Activated naive CD4-positive, alpha-beta T cell treated with anti-CD3 and anti-CD28 coated beads for 36 hours (primary cell): ENCODE measurements around the gene PLA2R1. TPM values are rescaled to one million over a fixed set of nuclear protein-coding genes. Genes with fewer than 3 reads are reported as not detected.
"Not testable (repeated sequence)": the region's sequence is repeated elsewhere in the genome, so short reads cannot be mapped to it uniquely, and the experiment has no call there.

ENCODE experiments used
- CTCF ChIA-PET: fragments of 350-600 bp; sonication (Branson Sonifier 250); formaldehyde crosslinking; loops from one replicate; lab custom pipeline; 2021; ENCODE audit warnings: antibody characterized with exemption; lab: Charles Lee
- DNase-seq: peaks from one replicate; pipeline ENCODE4 v3.0.0-alpha.2; 2020
- H3K27ac Mint-ChIP-seq: one replicate; pipeline ENCODE4 v1.8.0; 2021; ENCODE audit warnings: mild to moderate bottlenecking, mixed read lengths
- H3K27me3 Mint-ChIP-seq: one replicate; pipeline ENCODE4 v1.8.0; 2021; ENCODE audit warnings: low read depth, mixed read lengths
- H3K36me3 Mint-ChIP-seq: one replicate; pipeline ENCODE4 v1.8.0; 2021; ENCODE audit warnings: low read depth, mixed read lengths
- H3K4me1 Mint-ChIP-seq: one replicate; pipeline ENCODE4 v1.8.0; 2021; ENCODE audit warnings: low read depth, mixed read lengths
- H3K4me3 Mint-ChIP-seq: one replicate; pipeline ENCODE4 v1.8.0; 2021; ENCODE audit warnings: mild to moderate bottlenecking, moderate library complexity, mixed read lengths
- H3K9me3 Mint-ChIP-seq: one replicate; pipeline ENCODE4 v1.8.0; 2021; ENCODE audit warnings: mixed read lengths
- intact Hi-C: fragments of 100-400 bp; cut with micrococcal nuclease; formaldehyde crosslinking; loops from one replicate; pipeline ENCODE4 v1.15.1; 2023
- total RNA-seq, 2 experiments: library from RNA; stranded (reverse); gene quantifications; one replicate each; pipeline ENCODE4 v1.2.3, GENCODE V29; 2021

PLA2R1 gene
- total RNA-seq, 2 experiments from 2014 or later: not detected

DNA sequence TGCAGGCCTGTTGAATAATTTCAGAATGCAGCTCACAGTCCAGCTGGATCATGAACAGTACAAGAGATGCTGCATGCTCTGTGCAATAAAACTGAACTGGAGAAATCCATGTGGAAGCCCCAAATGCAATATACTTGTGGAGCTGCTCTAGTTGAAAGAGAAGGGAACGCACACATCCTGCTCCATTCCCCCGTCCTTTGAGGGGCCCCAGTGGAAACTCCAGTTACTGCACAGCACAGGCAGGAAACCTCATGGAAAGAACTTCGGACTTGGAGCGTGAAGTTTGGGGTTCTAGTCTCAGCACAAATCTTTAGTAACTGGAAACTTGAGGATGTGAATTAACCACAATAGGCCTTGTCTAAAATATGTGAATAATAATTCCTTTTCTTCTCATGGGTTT is 73.2 kb downstream of the PLA2R1 start:
- Mint-ChIP-seq H3K4me1 (no peaks in the 10 kb centered on the region), H3K27ac (no peak overlapping the region), H3K9me3 (no peaks in the 10 kb centered on the region), H3K27me3 (peaks cover 26% of the 10 kb centered on the region), H3K36me3 (no peaks in the 10 kb centered on the region), H3K4me3 (no peak overlapping the region)
- CTCF ChIA-PET: interaction anchor here (1.3 kb wide), 1 partner anchor 8 kb away, joined by 3 read pairs; no protein-coding TSS in a partner anchor
- no peak for DNase-seq
- intact Hi-C loops: no loop called here

DNA sequence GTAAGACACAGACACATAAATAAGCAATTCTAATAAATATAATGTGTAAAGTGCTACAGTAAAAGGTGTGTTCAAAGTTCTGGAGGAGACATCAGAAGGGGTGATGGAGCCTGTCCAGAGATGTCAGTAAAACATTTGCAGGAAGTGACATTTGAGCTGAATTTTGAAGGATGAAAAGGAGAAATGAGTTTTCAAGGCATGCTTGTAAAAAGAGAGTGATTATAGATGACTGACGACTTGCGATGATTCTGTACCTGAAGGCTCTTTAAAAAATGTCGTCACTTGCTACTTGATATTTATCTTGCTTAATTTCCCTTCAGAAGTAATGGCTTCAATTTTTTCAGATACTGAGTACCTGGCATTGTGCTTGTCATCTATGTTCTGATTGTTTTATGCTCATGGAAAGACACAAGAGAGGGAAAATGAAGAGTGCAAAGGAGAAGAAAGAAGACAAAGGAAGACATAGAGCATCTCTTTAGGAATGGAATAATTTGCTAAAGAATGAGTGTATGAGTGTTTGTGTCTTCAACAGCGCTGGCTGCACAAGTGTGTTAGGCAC is 73.9 kb downstream of the PLA2R1 start:
- no peak for DNase-seq
- H3K27me3 Mint-ChIP-seq: peaks cover 21% of the 10 kb centered on the region
- H3K4me3 Mint-ChIP-seq: no peak overlapping the region
- CTCF ChIA-PET: interaction anchor here (1.3 kb wide), 1 partner anchor 9 kb away, joined by 3 read pairs; no protein-coding TSS in a partner anchor
- H3K27ac Mint-ChIP-seq: no peak overlapping the region
- no peaks in the 10 kb centered on the region for H3K36me3 Mint-ChIP-seq
- H3K9me3 Mint-ChIP-seq: no peaks in the 10 kb centered on the region
- no peaks in the 10 kb centered on the region for H3K4me1 Mint-ChIP-seq
- intact Hi-C loops: no loop called here

DNA sequence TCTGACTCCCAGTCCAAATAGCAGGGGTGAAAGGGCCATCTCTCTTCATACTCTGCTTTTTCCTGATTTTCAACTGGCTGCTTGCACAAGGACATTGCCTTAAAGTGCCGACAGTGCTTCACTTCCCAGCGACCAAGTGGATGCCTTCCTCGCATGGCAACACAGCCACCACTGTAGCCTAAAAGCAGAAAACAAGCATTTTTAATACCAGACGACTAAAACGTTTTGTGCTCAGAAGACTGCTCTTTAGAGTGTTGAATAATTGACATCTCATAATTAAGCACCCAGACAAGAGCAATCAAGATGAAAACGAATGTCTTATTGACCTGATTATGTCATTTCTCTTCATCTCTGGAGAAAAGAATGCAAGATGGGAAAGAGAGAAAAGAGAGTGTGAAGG is 75.2 kb downstream of the PLA2R1 start:
- H3K4me1 Mint-ChIP-seq: no peaks in the 10 kb centered on the region
- H3K27me3 Mint-ChIP-seq: peaks cover 27% of the 10 kb centered on the region
- no peaks in the 10 kb centered on the region for H3K36me3 Mint-ChIP-seq
- no peak overlapping the region for H3K4me3 Mint-ChIP-seq
- intact Hi-C loops: no loop called here
- DNase-seq: no peak
- H3K27ac Mint-ChIP-seq: no peak overlapping the region
- H3K9me3 Mint-ChIP-seq: no peaks in the 10 kb centered on the region
- CTCF ChIA-PET: no interaction called here

DNA sequence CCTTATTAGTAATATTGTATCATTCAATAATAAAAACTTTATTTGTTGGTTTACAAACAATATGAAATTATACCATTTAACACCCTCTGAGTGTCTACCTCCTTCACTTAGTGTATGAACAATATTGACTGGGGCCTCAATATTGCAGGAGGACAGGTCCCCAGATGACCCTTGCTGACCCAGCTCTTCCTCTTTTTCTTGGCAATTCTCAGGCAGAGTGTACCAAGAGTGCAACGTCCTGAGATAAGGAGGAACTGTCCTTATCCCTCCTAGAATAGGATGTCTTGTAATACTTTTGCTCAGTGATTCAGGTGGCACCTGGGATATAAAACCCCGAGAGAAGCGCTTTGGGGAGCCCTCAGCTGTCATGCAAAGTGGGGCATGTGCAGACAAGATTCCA is 76.8 kb downstream of the PLA2R1 start:
- no peak for DNase-seq
- Mint-ChIP-seq H3K9me3 (no peaks in the 10 kb centered on the region), H3K27ac (no peak overlapping the region), H3K4me1 (no peaks in the 10 kb centered on the region), H3K27me3 (peaks cover 27% of the 10 kb centered on the region), H3K36me3 (no peaks in the 10 kb centered on the region), H3K4me3 (no peak overlapping the region)
- CTCF ChIA-PET: interaction anchor here (0.6 kb wide), 1 partner anchor 979 kb away, joined by 3 read pairs; no protein-coding TSS in a partner anchor
- intact Hi-C loops: no loop called here

DNA sequence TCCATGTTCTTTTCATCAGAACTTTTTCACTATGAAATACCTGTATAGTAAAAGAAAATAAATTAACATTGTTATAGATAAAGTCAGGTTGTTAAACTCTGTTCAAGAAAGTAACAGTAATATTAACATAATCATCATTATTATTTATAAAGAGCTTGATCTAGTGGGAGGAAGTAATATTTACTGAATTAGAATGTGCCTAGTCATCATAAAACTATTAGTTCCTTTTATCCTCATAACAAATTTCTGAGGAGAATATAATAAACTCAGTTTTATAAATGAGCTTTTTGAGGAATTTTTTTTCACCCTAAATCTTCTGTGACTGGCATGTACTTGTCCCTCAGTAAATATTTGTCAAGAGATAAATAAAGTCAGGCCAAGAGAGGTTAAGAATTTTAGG is 78.4 kb downstream of the PLA2R1 start:
- intact Hi-C loops: no loop called here
- H3K4me1 Mint-ChIP-seq: no peaks in the 10 kb centered on the region
- peaks cover 29% of the 10 kb centered on the region for H3K27me3 Mint-ChIP-seq

DNA sequence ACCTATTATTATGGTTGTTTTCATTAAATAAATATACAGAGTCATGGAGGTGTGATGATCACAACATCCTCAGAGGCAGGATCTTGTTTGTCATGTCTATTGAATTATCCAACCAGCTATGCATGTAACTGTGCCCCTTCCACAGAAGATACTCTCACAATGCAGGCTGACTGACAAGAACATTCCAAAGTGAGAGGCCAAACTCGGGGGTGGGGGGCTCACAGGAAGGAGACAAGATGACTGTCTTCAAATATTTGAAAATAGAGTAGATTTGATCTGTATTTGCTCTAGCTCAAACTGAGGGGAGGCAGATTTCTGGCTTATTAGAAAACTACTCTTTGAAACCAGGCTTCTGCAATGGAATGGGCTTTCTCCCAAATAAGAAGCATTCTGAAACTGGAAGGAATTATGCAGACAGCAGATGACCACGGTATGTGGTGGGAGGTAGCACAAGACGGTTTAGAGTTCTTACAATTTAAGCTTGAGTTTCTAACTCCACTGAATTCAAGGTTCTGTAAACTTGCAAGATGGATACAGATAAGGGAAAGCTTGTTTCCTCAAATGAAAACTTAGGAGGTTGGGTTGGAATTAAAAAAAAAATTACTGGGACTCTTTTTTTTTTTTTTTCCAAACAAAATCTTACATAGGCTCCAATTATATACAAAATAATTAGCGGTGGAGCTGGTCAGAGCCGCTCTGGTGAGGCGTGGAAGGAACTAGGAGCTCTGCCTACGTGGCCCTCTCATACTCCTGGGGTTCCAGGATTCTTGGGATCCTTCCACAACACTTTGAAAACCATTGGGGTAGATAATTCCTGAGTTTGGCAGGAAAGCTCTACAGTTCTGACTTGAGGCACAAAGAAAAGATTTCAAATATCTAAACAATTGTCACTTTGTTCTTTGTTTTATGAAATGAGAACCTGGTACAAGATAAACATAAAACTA is 79.3 kb downstream of the PLA2R1 start:
- Mint-ChIP-seq H3K36me3 (no peaks in the 10 kb centered on the region), H3K4me1 (no peaks in the 10 kb centered on the region), H3K27ac (no peak overlapping the region), H3K4me3 (no peak overlapping the region), H3K9me3 (no peaks in the 10 kb centered on the region), H3K27me3 (peaks cover 24% of the 10 kb centered on the region)
- CTCF ChIA-PET: interaction anchor here (0.6 to 0.8 kb wide), 2 partner anchors 15 to 62 kb away, joined by 3 read pairs; no protein-coding TSS in a partner anchor
- no peak for DNase-seq
- intact Hi-C loops: no loop called here

More for the DNA sequence above, 78.4 kb downstream of the PLA2R1 start:
- no peak for DNase-seq
- Mint-ChIP-seq H3K4me3 (no peak overlapping the region), H3K9me3 (no peaks in the 10 kb centered on the region), H3K27ac (no peak overlapping the region), H3K36me3 (no peaks in the 10 kb centered on the region)
- CTCF ChIA-PET: interaction anchor here (0.8 to 1.0 kb wide), 2 partner anchors 8 to 16 kb away, joined by 3 read pairs; no protein-coding TSS in a partner anchor

DNA sequence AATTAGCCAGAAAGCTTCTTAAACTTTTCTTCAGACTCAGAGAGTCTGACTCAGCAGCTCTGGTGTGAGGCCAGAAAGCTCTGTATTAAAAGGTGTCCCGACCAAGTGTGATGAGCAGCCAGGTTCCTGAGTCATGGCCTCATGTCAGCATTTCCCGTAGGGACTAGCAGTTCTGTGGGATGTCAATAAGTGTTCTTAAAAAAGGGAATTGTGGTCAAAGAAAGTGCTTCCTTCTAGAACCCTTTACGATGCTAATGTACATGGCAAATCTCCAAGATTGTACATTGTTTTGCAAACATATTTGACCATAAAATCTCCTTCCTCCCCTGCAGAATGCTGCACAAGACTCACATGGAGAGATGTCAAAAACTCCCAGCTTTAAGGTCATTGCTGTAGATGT is 80.1 kb downstream of the PLA2R1 start:
- intact Hi-C loops: no loop called here
- no peak for DNase-seq
- CTCF ChIA-PET: interaction anchor here (0.6 kb wide), 1 partner anchor 35 kb away, joined by 3 read pairs; no protein-coding TSS in a partner anchor
- Mint-ChIP-seq H3K9me3 (no peaks in the 10 kb centered on the region), H3K4me3 (no peak overlapping the region), H3K27ac (no peak overlapping the region), H3K36me3 (no peaks in the 10 kb centered on the region), H3K4me1 (no peaks in the 10 kb centered on the region), H3K27me3 (peaks cover 19% of the 10 kb centered on the region)

DNA sequence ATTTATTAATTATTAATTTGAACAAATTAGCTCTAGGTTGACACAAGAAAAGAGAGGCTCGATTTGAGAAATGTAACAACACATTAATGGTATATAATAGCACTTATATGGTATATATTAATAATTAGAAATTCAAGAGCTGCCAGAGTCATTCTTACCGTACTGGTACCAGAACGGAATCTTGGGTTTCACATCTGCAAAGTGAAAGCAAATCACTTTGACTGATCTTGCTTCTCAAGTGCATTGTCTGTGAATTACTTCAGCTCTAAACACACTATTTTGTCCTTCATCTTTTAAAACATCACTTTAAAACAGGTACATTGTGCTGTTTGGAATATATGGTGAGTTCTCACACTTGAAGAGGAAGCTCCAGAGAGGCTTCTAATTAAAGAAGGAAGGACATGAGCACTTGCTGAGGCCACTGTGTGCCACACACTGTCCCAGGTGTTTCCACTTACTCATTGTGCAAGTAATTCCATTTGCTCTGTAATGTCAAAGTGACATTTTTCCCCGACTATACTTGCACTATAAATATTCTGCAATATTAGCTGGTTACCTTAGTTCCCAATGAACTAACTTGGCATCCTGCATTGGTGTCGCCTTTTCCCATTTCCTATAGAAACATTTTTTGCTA is 85.8 kb downstream of the PLA2R1 start:
- DNase-seq: no peak
- no peaks in the 10 kb centered on the region for H3K36me3 Mint-ChIP-seq
- H3K27ac Mint-ChIP-seq: no peak overlapping the region
- no peak overlapping the region for H3K4me3 Mint-ChIP-seq
- H3K9me3 Mint-ChIP-seq: no peaks in the 10 kb centered on the region
- peaks cover 9% of the 10 kb centered on the region for H3K27me3 Mint-ChIP-seq
- intact Hi-C loops: no loop called here
- H3K4me1 Mint-ChIP-seq: no peaks in the 10 kb centered on the region
- CTCF ChIA-PET: interaction anchor here (0.7 to 1.0 kb wide), 2 partner anchors 7 to 12 kb away, joined by 3 read pairs; no protein-coding TSS in a partner anchor

DNA sequence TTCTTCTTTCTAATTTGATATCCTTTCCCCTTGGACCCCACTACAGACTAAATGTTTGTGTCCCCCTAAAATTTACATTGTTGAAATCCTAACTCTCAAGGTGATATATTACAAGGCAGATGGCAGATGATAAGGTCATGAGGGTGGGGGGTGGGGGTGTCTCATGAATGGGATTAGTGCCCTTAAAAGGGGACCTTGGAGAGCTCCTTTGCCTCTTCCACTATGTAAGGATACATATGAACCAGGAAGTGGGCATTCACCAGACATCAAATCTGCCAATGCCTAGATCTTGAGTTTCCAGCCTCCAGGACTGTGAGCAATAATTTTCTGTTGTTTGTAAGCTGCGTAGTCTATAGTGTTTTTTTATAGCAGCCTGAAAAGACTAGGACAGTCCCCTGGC is 89.1 kb downstream of the PLA2R1 start:
- Mint-ChIP-seq H3K27me3 (peaks cover 3% of the 10 kb centered on the region), H3K27ac (no peak overlapping the region), H3K4me1 (no peaks in the 10 kb centered on the region), H3K9me3 (no peaks in the 10 kb centered on the region), H3K36me3 (no peaks in the 10 kb centered on the region), H3K4me3 (no peak overlapping the region)
- CTCF ChIA-PET: interaction anchor here (0.7 kb wide), 1 partner anchor 57 kb away, joined by 6 read pairs; no protein-coding TSS in a partner anchor
- DNase-seq: no peak
- intact Hi-C loops: no loop called here

DNA sequence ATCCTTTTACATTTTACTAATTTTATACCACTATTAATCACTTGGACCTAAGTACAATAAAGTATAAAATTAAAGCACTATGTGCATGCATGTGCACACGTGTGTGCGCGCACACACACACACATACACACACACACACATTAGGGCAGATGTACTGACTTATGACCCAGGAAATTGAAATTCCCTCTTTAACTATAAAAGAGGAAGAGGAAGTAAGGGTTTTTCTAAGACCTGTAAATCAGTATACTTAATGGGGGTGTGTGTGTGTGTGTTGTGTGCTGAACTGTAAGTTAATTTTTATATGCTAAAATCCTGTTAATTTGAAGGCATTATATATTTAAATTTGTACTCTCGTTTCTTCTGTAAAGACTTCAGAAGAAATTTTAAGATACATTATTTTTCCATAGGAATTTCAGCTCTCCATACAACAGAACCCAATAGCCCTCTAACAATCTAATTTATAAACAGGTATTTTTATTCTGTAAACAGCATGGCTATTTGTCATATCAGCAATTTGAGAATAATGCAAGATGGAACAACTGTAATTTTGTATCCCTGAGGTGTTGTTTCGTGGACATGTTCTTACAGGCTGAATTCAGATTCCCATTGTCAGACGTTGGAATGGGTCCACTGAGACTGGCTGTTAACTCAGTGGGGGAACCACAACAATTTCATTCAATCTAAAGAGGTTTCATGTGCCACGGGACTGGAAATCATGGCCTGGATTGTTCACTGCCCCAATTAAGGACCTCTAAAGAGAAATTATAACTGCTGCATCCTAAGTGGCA is 90.9 kb downstream of the PLA2R1 start:
- Mint-ChIP-seq H3K27ac (no peak overlapping the region), H3K4me1 (no peaks in the 10 kb centered on the region), H3K9me3 (no peaks in the 10 kb centered on the region), H3K27me3 (no peaks in the 10 kb centered on the region), H3K4me3 (no peak overlapping the region), H3K36me3 (no peaks in the 10 kb centered on the region)
- no peak for DNase-seq
- CTCF ChIA-PET: no interaction called here
- intact Hi-C loops: no loop called here

DNA sequence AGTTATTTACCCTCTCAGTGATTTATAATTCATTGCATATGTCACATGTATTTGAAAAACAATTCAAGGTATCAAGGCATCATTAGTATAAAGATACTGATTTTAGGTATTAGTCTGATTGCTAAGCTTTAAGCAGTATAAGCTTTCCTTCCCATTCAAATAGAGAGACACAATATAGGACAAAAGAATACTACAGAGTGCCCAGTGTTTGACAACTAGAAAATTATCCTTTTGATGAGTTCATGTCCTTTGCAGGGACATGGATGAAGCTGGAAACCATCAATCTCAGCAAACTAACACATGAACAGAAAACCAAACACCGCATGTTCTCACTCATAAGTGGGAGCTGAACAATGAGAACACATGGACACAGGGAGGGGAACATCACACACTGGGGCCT is 91.9 kb downstream of the PLA2R1 start:
- H3K4me1 Mint-ChIP-seq, H3K27ac Mint-ChIP-seq, intact Hi-C loops, H3K27me3 Mint-ChIP-seq, H3K4me3 Mint-ChIP-seq, H3K9me3 Mint-ChIP-seq, H3K36me3 Mint-ChIP-seq, DNase-seq: not testable (repeated sequence)
- CTCF ChIA-PET: interaction anchor here (0.6 kb wide), 1 partner anchor 304 kb away, joined by 3 read pairs; no protein-coding TSS in a partner anchor
